Heart left ventricle (tissue), 16 donors: Measurements from ENCODE around the gene CAMTA1. TPM values are rescaled to one million over a fixed set of nuclear protein-coding genes. Genes with fewer than 3 reads are reported as not detected.

ENCODE experiments used
- ATAC-seq, 4 donors: fragments of 200-7000 bp; cut with Tn5 transposase; one replicate each; pipeline ENCODE4 v1.9.1; 2020 to 2022; ENCODE audit warnings: moderate library complexity in 4 of 4, mild to moderate bottlenecking in 3 of 4, moderate number of reproducible peaks in 1 of 4
- DNase-seq, 5 donors: peaks; one replicate each; pipeline ENCODE4 v3.0.0-alpha.2; 2020
- H3K27ac ChIP-seq, 12 donors: fragments of 200-600 bp; sonication (generic) in 4 of 12; one replicate each; pipeline versions ENCODE4 v1.5.0 to v1.8.0; 2016 to 2022; ENCODE audit warnings: mild to moderate bottlenecking in 2 of 12
- H3K27me3 ChIP-seq, 9 donors: fragments of 200-600 bp; sonication (generic) in 2 of 9; one replicate each; pipeline versions ENCODE4 v1.5.1 to v1.8.0; 2016 to 2022; ENCODE audit warnings: mild to moderate bottlenecking in 3 of 9
- H3K36me3 ChIP-seq, 9 donors: fragments of 200-600 bp; sonication (generic) in 2 of 9; one replicate each; pipeline versions ENCODE4 v1.5.0 to v1.8.0; 2018 to 2022; ENCODE audit warnings: mild to moderate bottlenecking in 2 of 9
- H3K4me1 ChIP-seq, 12 donors: fragments of 200-600 bp; sonication (generic) in 4 of 12; one replicate each; pipeline versions ENCODE4 v1.5.0 to v1.8.0; 2016 to 2022; ENCODE audit warnings: mild to moderate bottlenecking in 3 of 12
- H3K4me3 ChIP-seq, 12 donors: fragments of 200-600 bp; sonication (generic) in 4 of 12; one replicate each; pipeline versions ENCODE4 v1.5.0 to v1.8.0; 2017 to 2022; ENCODE audit warnings: mild to moderate bottlenecking in 9 of 12, moderate library complexity in 4 of 12
- H3K9me3 ChIP-seq, 12 donors: fragments of 200-600 bp; sonication (generic) in 4 of 12; one replicate each; pipeline versions ENCODE4 v1.5.0 to v1.8.0; 2016 to 2022; ENCODE audit warnings: mild to moderate bottlenecking in 1 of 12
- CTCF ChIP-seq, 12 donors: fragments of 200-600 bp; sonication (generic) in 4 of 12; IDR thresholded peaks; one replicate each; pipeline versions ENCODE4 v1.5.0 to v1.8.0; 2018 to 2022; ENCODE audit warnings: antibody characterized with exemption in 12 of 12, mild to moderate bottlenecking in 5 of 12
- POLR2A ChIP-seq, 2 donors: fragments of 450-650 bp; IDR thresholded peaks; one replicate each; pipeline ENCODE4 v1.6.1; 2017; ENCODE audit warnings: antibody characterized with exemption in 2 of 2, mild to moderate bottlenecking in 2 of 2, moderate library complexity in 2 of 2
- WGBS, 4 donors: extraction: QIAGEN DNeasy Blood & Tissue Kit in 2 of 4; methylation state at CpG; one replicate each; pipeline versions ENCODE4 v1.1.5 to v1.1.7; 2013 to 2018; 5-methylcytosine and 5-hydroxymethylcytosine counted together
- intact Hi-C, 10 donors: fragments of 100-400 bp; cut with DNase I; formaldehyde crosslinking; loops; one replicate each; pipeline versions ENCODE4 v1.11.1 to v1.14.2; 2022
- polyA plus RNA-seq, 2 donors: library from polyadenylated mRNA; stranded (reverse); fragments of 200-250 nt; gene quantifications; one replicate each; pipeline ENCODE4 v1.2.3, GENCODE V29; 2013
- total RNA-seq, 9 donors: library from RNA; depleted of rRNA in 2 of 9; stranded (reverse); fragments of >200 nt in 2 of 9; fragmentation: NEBNext Ultra II Directional in 3 of 9; extraction: Animal tissue kit (Norgen Biotek cat#: 25700) in 3 of 9; gene quantifications; one replicate each; pipeline versions ENCODE4 v1.1.0 to v1.2.4, GENCODE V29; 2016 to 2023
- donor health status: ischemic (EF 13 %, LVEDD 7.1; RV severe dilation, severe dysfunction).
- donor health status: healthy with polysubstance abuse.
- donor health status: DM: no; HTN: yes; CAD: no.
- donor health status: DM: no; HTN: no; CAD: no.
- donor health status: ischemic (EF 25% LVEDD 6.9; RV normal size, moderate dysfunction).
- donor health status: ischemic (EF 25% LVEDD 5.7; RV mildly dilated, moderate dysfunction).
- donor health status: healthy.
- donor health status: DM: yes; HTN: yes; CAD: no.
- donor health status: ischemic (EF 35%, LVEDD 5.7; RV mildly dilated, moderate dysfunction).
- donor health status: nonischemic (EF 11% LVEDD 7.7; RV severe dilation, severe dysfunction).
- donor health status: DM: yes; HTN: yes; CAD: no.
- donor health status: PGD.
- donor health status: ischemic (EF 29% LVEDD 5.4; RV normal size, mild dysfunction).
- donor health status: nonischemic (EF 23%, LVEDD 6.1; RV moderate dilation, normal function).

Gene CAMTA1
- total and polyA plus RNA-seq, 11 donors: 114 to 303 (median 137) TPM

GRCh38 chr1:6859415-6860343, 74.4 kb downstream of the CAMTA1 start:
- Histone ChIP-seq H3K27ac (peak overlapping the region in 5 of 12 donors; percentile 18 to 39 (median 35)), H3K4me1 (peaks cover 0 to 22% (median 11%) of the 10 kb centered on the region in 12 donors), H3K9me3 (no peaks in the 10 kb centered on the region), H3K4me3 (no peak overlapping the region), H3K36me3 (peaks cover 0 to 7% (median 2%) of the 10 kb centered on the region in 9 donors), H3K27me3 (no peaks in the 10 kb centered on the region)
- WGBS, 4 donors: 59 to 85% (median 77%) methylated on average over 7 of the region's 7 CpGs
- DNase-seq (no peak), ATAC-seq (peak in 2 of 4 donors; percentile 57 to 66)
- TF ChIP-seq CTCF (IDR thresholded peaks at IDR 0.05) (no peak), POLR2A (IDR thresholded peaks at IDR 0.05) (no peak)
- intact Hi-C loops: no loop called here

- ATAC-seq (no peak), DNase-seq (no peak)
- TF ChIP-seq POLR2A (IDR thresholded peaks at IDR 0.05) (no peak), CTCF (IDR thresholded peaks at IDR 0.05) (no peak)
- intact Hi-C loops: no loop called here
- H3K4me3 ChIP-seq: no peak overlapping the region
- no peaks in the 10 kb centered on the region for H3K9me3 ChIP-seq
- H3K27ac ChIP-seq: peak overlapping the region in 4 of 12 donors; percentile 28 to 39 (median 36)
- no peaks in the 10 kb centered on the region for H3K27me3 ChIP-seq
- peaks cover 0 to 22% (median 11%) of the 10 kb centered on the region in 12 donors for H3K4me1 ChIP-seq
- peaks cover 0 to 4% (median 0%) of the 10 kb centered on the region in 9 donors for H3K36me3 ChIP-seq
- WGBS, 4 donors: 85 to 94% (median 90%) methylated on average over 6 of the region's 6 CpGs
These were observed 75.1 kb downstream of the CAMTA1 start for GRCh38 chr1:6860401-6860800.

GRCh38 chr1:6861075-6861724, 75.9 kb downstream of the CAMTA1 start:
- no peaks in the 10 kb centered on the region for H3K9me3 ChIP-seq
- H3K4me1 ChIP-seq: peaks cover 0 to 22% (median 11%) of the 10 kb centered on the region in 12 donors
- WGBS, 4 donors: 92 to 97% (median 96%) methylated on average over 12 of the region's 12 CpGs

More at GRCh38 chr1:6861075-6861724, 75.9 kb downstream of the CAMTA1 start:
- H3K4me3 ChIP-seq: no peak overlapping the region
- H3K27me3 ChIP-seq: no peaks in the 10 kb centered on the region
- DNase-seq (no peak), ATAC-seq (no peak)
- H3K36me3 ChIP-seq: peaks cover 0 to 4% (median 0%) of the 10 kb centered on the region in 9 donors
- intact Hi-C loops: no loop called here
- H3K27ac ChIP-seq: peak overlapping the region in 1 of 12 donors; percentile 38
- TF ChIP-seq POLR2A (IDR thresholded peaks at IDR 0.05) (no peak), CTCF (IDR thresholded peaks at IDR 0.05) (no peak)
